DOHH2 (cell line): ENCODE data around the gene GOLGA8T.
"Not testable (repeated sequence)": the region's sequence is repeated elsewhere in the genome, so short reads cannot be mapped to it uniquely, and the experiment has no call there.

Source experiments
- H3F3A ChIP-seq: fragments of 200-600 bp; sonication (generic), shearing (Covaris generic); 2 replicates; pipeline ENCODE4 v1.6.0; 2016; ENCODE audit warnings: antibody characterized with exemption, mild to moderate bottlenecking; ENCODE audit not compliant: control insufficient read depth, insufficient read depth
- H3K27ac ChIP-seq: fragments of 200-600 bp; sonication (generic); 2 replicates; pipeline ENCODE4 v1.5.1; 2014; ENCODE audit warnings: low read depth, mild to moderate bottlenecking, low read length, moderate library complexity
- H3K27me3 ChIP-seq: fragments of 200-600 bp; sonication (generic); 2 replicates; pipeline ENCODE4 v1.6.1; 2014; ENCODE audit warnings: mild to moderate bottlenecking, low read length, mixed read lengths; ENCODE audit not compliant: control insufficient read depth
- H3K36me3 ChIP-seq: fragments of 200-600 bp; sonication (generic); 2 replicates; pipeline ENCODE4 v1.6.1; 2014; ENCODE audit warnings: mild to moderate bottlenecking, low read length, moderate library complexity, mixed read lengths; ENCODE audit not compliant: control insufficient read depth
- H3K4me1 ChIP-seq: fragments of 200-600 bp; sonication (generic); 2 replicates; pipeline ENCODE4 v1.6.1; 2014; ENCODE audit warnings: mild to moderate bottlenecking, low read length, mixed read lengths; ENCODE audit not compliant: control insufficient read depth
- H3K4me2 ChIP-seq: fragments of 200-600 bp; sonication (generic); 2 replicates; pipeline ENCODE4 v1.6.0; 2014; ENCODE audit warnings: mild to moderate bottlenecking, low read length, moderate library complexity
- H3K4me3 ChIP-seq: fragments of 200-600 bp; sonication (generic); 2 replicates; pipeline ENCODE4 v1.5.1; 2014; ENCODE audit warnings: mild to moderate bottlenecking, low read length, mixed read lengths
- H3K79me2 ChIP-seq: fragments of 200-600 bp; sonication (generic); 2 replicates; pipeline ENCODE4 v1.6.1; 2014; ENCODE audit warnings: mild to moderate bottlenecking, low read length, mixed read lengths; ENCODE audit not compliant: control insufficient read depth
- H3K9me2 ChIP-seq: fragments of 200-600 bp; sonication (generic); replicated peaks from 2 replicates; pipeline ENCODE4 v1.6.1; 2014; ENCODE audit warnings: mild to moderate bottlenecking, low read length, mixed read lengths; ENCODE audit not compliant: control insufficient read depth
- H3K9me3 ChIP-seq: fragments of 200-600 bp; sonication (generic); 2 replicates; pipeline ENCODE4 v1.6.1; 2014; ENCODE audit warnings: antibody characterized with exemption, low read length, mixed read lengths; ENCODE audit not compliant: control insufficient read depth, insufficient read depth
- H4K20me1 ChIP-seq: fragments of 200-600 bp; sonication (generic); 2 replicates; pipeline ENCODE4 v1.6.0; 2014; ENCODE audit warnings: low read depth, mild to moderate bottlenecking, antibody characterized with exemption, low read length, moderate library complexity; ENCODE audit not compliant: control insufficient read depth, insufficient read depth

Gene GOLGA8T

GRCh38 chr15:30176613-30177012 lies 41.8 kb downstream of the GOLGA8T start:
- not testable (repeated sequence) for H3K27ac ChIP-seq, H3K4me2 ChIP-seq, H4K20me1 ChIP-seq, H3F3A ChIP-seq, H3K27me3 ChIP-seq, H3K4me1 ChIP-seq, H3K36me3 ChIP-seq, H3K4me3 ChIP-seq, H3K9me2 ChIP-seq, H3K9me3 ChIP-seq, H3K79me2 ChIP-seq

GRCh38 chr15:30179814-30180213 lies 45.0 kb downstream of the GOLGA8T start:
- not testable (repeated sequence) for H3K9me2 ChIP-seq, H3K4me2 ChIP-seq, H4K20me1 ChIP-seq, H3K79me2 ChIP-seq, H3K4me1 ChIP-seq, H3K4me3 ChIP-seq, H3F3A ChIP-seq, H3K9me3 ChIP-seq, H3K27me3 ChIP-seq, H3K36me3 ChIP-seq, H3K27ac ChIP-seq

DNA sequence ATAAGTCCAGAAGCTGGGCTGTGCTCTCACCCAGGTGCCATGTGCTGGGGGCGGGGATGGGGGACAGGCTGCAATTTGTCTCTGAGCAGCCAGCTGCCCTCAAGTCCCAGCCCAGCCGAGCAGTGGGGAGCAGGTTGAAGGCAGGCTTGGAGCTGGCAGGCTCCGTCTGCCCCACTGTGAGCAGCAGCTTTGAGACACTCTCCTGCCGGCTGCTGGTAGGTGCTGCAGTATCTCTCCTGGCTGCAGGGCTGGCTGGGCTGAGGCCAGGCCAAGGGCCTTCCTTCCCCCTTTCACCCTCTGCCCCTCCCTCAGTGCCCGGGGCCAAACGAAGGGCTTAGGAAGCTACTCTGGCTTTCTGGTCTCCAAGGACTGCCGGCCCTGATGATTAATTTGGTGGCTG lies 50.6 kb downstream of the GOLGA8T start:
- H3K79me2 ChIP-seq, H3K4me2 ChIP-seq, H3K27me3 ChIP-seq, H3K9me2 ChIP-seq, H3K9me3 ChIP-seq, H3K4me3 ChIP-seq, H4K20me1 ChIP-seq, H3F3A ChIP-seq, H3K36me3 ChIP-seq, H3K27ac ChIP-seq, H3K4me1 ChIP-seq: not testable (repeated sequence)

- H3K4me3 ChIP-seq, H3K9me3 ChIP-seq, H3K27ac ChIP-seq, H3K36me3 ChIP-seq, H3K79me2 ChIP-seq, H3K9me2 ChIP-seq, H3K4me2 ChIP-seq, H3K4me1 ChIP-seq, H4K20me1 ChIP-seq, H3K27me3 ChIP-seq, H3F3A ChIP-seq: not testable (repeated sequence)
Measured at GRCh38 chr15:30187429-30187828, 52.6 kb downstream of the GOLGA8T start.

GRCh38 chr15:30189754-30190153 lies 54.9 kb downstream of the GOLGA8T start:
- not testable (repeated sequence) for H3K27me3 ChIP-seq, H4K20me1 ChIP-seq, H3K4me1 ChIP-seq, H3K4me2 ChIP-seq, H3K36me3 ChIP-seq, H3F3A ChIP-seq, H3K9me3 ChIP-seq, H3K79me2 ChIP-seq, H3K27ac ChIP-seq, H3K4me3 ChIP-seq, H3K9me2 ChIP-seq

- H3K9me2 ChIP-seq, H3K36me3 ChIP-seq, H3K4me3 ChIP-seq, H3K27me3 ChIP-seq, H3K4me1 ChIP-seq, H4K20me1 ChIP-seq, H3K4me2 ChIP-seq, H3K27ac ChIP-seq, H3K9me3 ChIP-seq, H3F3A ChIP-seq, H3K79me2 ChIP-seq: not testable (repeated sequence)
Measured at GRCh38 chr15:30191143-30191542, 56.3 kb downstream of the GOLGA8T start.

- not testable (repeated sequence) for H3K9me3 ChIP-seq, H3K4me3 ChIP-seq, H3K27me3 ChIP-seq, H3K4me1 ChIP-seq, H4K20me1 ChIP-seq, H3K9me2 ChIP-seq, H3K27ac ChIP-seq, H3K79me2 ChIP-seq, H3K4me2 ChIP-seq, H3K36me3 ChIP-seq, H3F3A ChIP-seq
Measured at GRCh38 chr15:30191639-30192038, 56.8 kb downstream of the GOLGA8T start.

DNA sequence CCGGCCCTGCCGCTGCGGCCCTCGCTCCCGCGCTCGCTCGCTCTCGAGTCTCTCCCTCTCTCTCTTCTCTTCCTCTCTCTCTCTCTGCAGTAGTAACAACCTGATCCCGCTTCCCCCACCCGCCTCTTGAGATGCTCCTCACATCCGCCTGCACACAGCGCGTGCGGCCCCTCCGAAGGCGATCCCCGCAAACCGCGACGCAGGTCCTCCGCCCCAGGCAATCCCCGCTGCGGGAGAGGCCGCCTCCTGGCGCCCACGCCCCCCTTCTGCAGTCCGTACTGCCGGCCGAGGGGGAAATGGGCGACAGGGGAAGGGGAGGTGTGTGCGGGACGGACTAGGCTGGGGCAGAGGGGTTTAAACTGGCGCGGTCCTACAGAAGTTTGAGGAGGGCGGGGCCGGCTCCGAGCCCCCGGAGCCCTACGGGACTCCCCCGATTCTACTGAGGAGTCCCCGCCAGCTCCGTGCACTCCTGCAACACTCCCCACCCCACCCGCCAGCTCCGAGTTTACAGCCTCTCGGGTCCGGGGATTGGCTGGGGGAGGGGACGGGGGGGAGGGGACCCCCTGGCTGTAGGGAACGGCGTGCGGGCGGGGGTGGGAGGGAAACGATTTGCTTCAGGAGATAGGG lies 57.4 kb downstream of the GOLGA8T start:
- H3K4me3 ChIP-seq, H3K27ac ChIP-seq, H3F3A ChIP-seq, H3K9me2 ChIP-seq, H3K36me3 ChIP-seq, H3K27me3 ChIP-seq, H3K4me2 ChIP-seq, H3K79me2 ChIP-seq, H4K20me1 ChIP-seq, H3K9me3 ChIP-seq, H3K4me1 ChIP-seq: not testable (repeated sequence)
